ENCODE results near the gene MXD4.

Gene MXD4

GRCh38 chr4:2261853-2262144 lies at the start of gene MXD4:
Gene MXD4, minus strand, starts transcription at chr4:2262109. Its CDS starts 129 bp downstream, at chr4:2261980.
- no peak for DNase-seq

- no peak for DNase-seq
Observed at GRCh38 chr4:2306773-2307410, 45.0 kb upstream of the MXD4 start.

- DNase-seq = no peak
Observed at GRCh38 chr4:2305766-2306501, 44.0 kb upstream of the MXD4 start.

- no peak for DNase-seq
Observed at GRCh38 chr4:2304877-2305561, 43.1 kb upstream of the MXD4 start.

- DNase-seq = no peak
Observed at GRCh38 chr4:2304321-2304876, 42.5 kb upstream of the MXD4 start.

- DNase-seq = no peak
Observed at GRCh38 chr4:2303686-2304320, 41.9 kb upstream of the MXD4 start.

GRCh38 chr4:2303121-2303685 lies 41.3 kb upstream of the MXD4 start:
- DNase-seq = no peak

GRCh38 chr4:2302387-2303119 lies 40.6 kb upstream of the MXD4 start:
- DNase-seq = no peak

GRCh38 chr4:2301806-2302205 lies 39.9 kb upstream of the MXD4 start:
- no peak for DNase-seq

GRCh38 chr4:2301225-2301642 lies 39.3 kb upstream of the MXD4 start:
- no peak for DNase-seq

- no peak for DNase-seq
Observed at GRCh38 chr4:2300431-2301224, 38.7 kb upstream of the MXD4 start.

- no peak for DNase-seq
Observed at GRCh38 chr4:2299794-2300193, 37.9 kb upstream of the MXD4 start.

- no peak for DNase-seq
Observed at GRCh38 chr4:2298532-2298991, 36.7 kb upstream of the MXD4 start.

GRCh38 chr4:2297606-2298531 lies 36.0 kb upstream of the MXD4 start:
- no peak for DNase-seq

GRCh38 chr4:2296631-2297601 lies 35.0 kb upstream of the MXD4 start:
- DNase-seq = no peak

- no peak for DNase-seq
Observed at GRCh38 chr4:2295900-2296442, 34.1 kb upstream of the MXD4 start.

GRCh38 chr4:2295500-2295899 lies 33.6 kb upstream of the MXD4 start:
- no peak for DNase-seq

GRCh38 chr4:2292646-2293108 lies 30.8 kb upstream of the MXD4 start:
- DNase-seq = no peak
